ENCODE data around the gene SCO1. TPM values are rescaled to one million over a fixed set of nuclear protein-coding genes. Genes with fewer than 3 reads are reported as not detected.
A peak's percentile ranks its signal among the peaks of the same experiment; 100 is the strongest.
"Not testable (repeated sequence)": the region's sequence is repeated elsewhere in the genome, so short reads cannot be mapped to it uniquely, and the experiment has no call there.

The SCO1 gene
- polyA plus RNA-seq, 3 donors, result 5.0 to 14.6 (median 11.6) TPM

DNA sequence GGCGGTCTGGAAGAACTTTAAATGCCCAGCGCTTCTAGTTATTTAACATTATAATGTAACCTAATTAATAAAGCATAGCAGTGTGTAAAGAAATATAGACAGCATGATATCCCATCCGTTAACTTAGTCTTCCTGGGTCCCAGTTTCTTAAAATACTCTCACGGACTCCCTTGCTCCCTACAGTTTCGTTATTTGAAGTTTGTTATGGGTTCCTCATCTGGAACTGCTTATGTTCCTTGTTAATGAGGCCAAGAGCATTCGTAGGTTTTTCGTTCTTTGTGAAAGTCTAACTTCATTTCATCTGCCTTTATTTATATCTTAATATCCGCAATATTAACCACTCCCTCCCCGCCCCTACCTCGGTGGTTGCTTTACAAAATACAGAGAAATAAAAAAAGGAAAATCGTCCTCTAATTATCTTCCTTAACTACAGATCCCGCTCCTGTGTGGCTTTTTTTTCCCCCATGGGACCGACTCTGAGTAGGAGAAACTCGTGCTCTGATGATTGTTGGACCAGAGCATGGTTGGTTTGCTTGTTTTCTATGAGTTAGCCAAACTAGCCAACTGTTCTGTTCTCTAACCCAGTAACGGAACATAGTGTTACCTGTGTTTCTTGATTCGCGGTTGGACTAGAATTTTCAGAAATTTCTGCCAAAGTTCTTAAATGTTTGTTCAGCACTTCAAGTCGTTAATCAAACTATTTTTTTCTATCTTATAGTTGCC is 924 bp upstream of the SCO1 start:
- H3K4me2 ChIP-seq (replicated peaks; ENCODE audit: extremely low read depth, low read length, poor library complexity, severe bottlenecking), result peak overlapping the region; percentile 89
- peak in 2 of 3 donors; percentile 25 to 28 for DNase-seq
- H2AFZ ChIP-seq (ENCODE audit: insufficient read depth, low read depth, low read length, poor library complexity, severe bottlenecking), result peak overlapping the region; percentile 99
- intact Hi-C loops (cut with micrococcal nuclease), result no loop called here
- H3K9ac ChIP-seq (ENCODE audit: insufficient read depth, low read length, poor library complexity, severe bottlenecking), result peak overlapping the region; percentile 96
- H3K4me1 ChIP-seq (ENCODE audit: control insufficient read depth in 1 of 2, insufficient read depth in 2 of 2, low read length in 2 of 2), result peaks cover 22% of the 10 kb centered on the region in 2 donors
- peak overlapping the region; percentile 81 to 93 (median 88) for H3K4me3 ChIP-seq (replicated peaks in 1 of 3; ENCODE audit: low read depth in 2 of 3, low read length in 3 of 3)
- H3K79me2 ChIP-seq (ENCODE audit: insufficient read depth, low read length), result peaks cover 80% of the 10 kb centered on the region
- H3K9me3 Mint-ChIP-seq, result no peaks in the 10 kb centered on the region
- peaks cover 18 to 20% of the 10 kb centered on the region in 2 donors for H3K36me3 Mint-ChIP-seq
- peak overlapping the region; percentile 93 to 96 for H3K4me3 Mint-ChIP-seq
- no peaks in the 10 kb centered on the region for H3K9me3 ChIP-seq (replicated peaks in 1 of 2; ENCODE audit: control insufficient read depth in 1 of 2, insufficient read depth in 1 of 2, low read length in 2 of 2)
- peaks cover 33% of the 10 kb centered on the region for H3K4me1 Mint-ChIP-seq
- H3K36me3 ChIP-seq (replicated peaks in 1 of 2; ENCODE audit: control insufficient read depth in 1 of 2, insufficient read depth in 2 of 2, low read length in 2 of 2), result peaks cover 18 to 23% of the 10 kb centered on the region in 2 donors
- no peak for TF ChIP-seq CTCF (IDR thresholded peaks at IDR 0.05)
- peaks cover 0 to 2% (median 0%) of the 10 kb centered on the region in 3 donors for H3K27me3 Mint-ChIP-seq (ENCODE audit: low read depth in 3 of 3)
- peak overlapping the region; percentile 88 to 96 (median 96) for H3K27ac Mint-ChIP-seq
- H3K27ac ChIP-seq (ENCODE audit: low read depth in 1 of 2, low read length in 2 of 2), result peak overlapping the region; percentile 94
- peaks cover 11% of the 10 kb centered on the region for H4K20me1 ChIP-seq (ENCODE audit: insufficient read depth, low read length)
- H3K27me3 ChIP-seq (ENCODE audit: control insufficient read depth in 2 of 2, insufficient read depth in 2 of 2, low read length in 2 of 2), result no peaks in the 10 kb centered on the region
- 0% methylated on average over 1 of the region's 18 CpGs for WGBS (ENCODE audit: insufficient coverage)

- Mint-ChIP-seq H3K27ac (peak overlapping the region in 5 of 7 donors; percentile 50 to 92 (median 88)), H3K4me3 (peak overlapping the region; percentile 93 to 96), H3K4me1 (peaks cover 20% of the 10 kb centered on the region), H3K36me3 (peaks cover 41 to 44% of the 10 kb centered on the region in 2 donors)
- Histone ChIP-seq H3K4me3 (replicated peaks in 1 of 3; ENCODE audit: low read depth in 2 of 3, low read length in 3 of 3) (peak overlapping the region in 1 of 3 experiments; percentile 93), H3K4me1 (ENCODE audit: control insufficient read depth in 1 of 2, insufficient read depth in 2 of 2, low read length in 2 of 2) (peaks cover 18 to 22% of the 10 kb centered on the region in 2 donors), H4K20me1 (ENCODE audit: insufficient read depth, low read length) (peaks cover 10% of the 10 kb centered on the region), H3K79me2 (ENCODE audit: insufficient read depth, low read length) (peaks cover 75% of the 10 kb centered on the region), H3K4me2 (replicated peaks; ENCODE audit: extremely low read depth, low read length, poor library complexity, severe bottlenecking) (peak overlapping the region; percentile 89), H3K27ac (ENCODE audit: low read depth in 1 of 2, low read length in 2 of 2) (peak overlapping the region in 1 of 2 donors; percentile 94), H3K36me3 (replicated peaks in 1 of 2; ENCODE audit: control insufficient read depth in 1 of 2, insufficient read depth in 2 of 2, low read length in 2 of 2) (peaks cover 41 to 46% of the 10 kb centered on the region in 2 donors)
- H3K9me3 ChIP-seq (replicated peaks in 1 of 2; ENCODE audit: control insufficient read depth in 1 of 2, insufficient read depth in 1 of 2, low read length in 2 of 2); intact Hi-C loops (cut with micrococcal nuclease); H3K27me3 Mint-ChIP-seq (ENCODE audit: low read depth in 3 of 3); H3K9me3 Mint-ChIP-seq; H3K9ac ChIP-seq (ENCODE audit: insufficient read depth, low read length, poor library complexity, severe bottlenecking); H2AFZ ChIP-seq (ENCODE audit: insufficient read depth, low read depth, low read length, poor library complexity, severe bottlenecking); DNase-seq; H3K27me3 ChIP-seq (ENCODE audit: control insufficient read depth in 2 of 2, insufficient read depth in 2 of 2, low read length in 2 of 2): not testable (repeated sequence)
- 87% methylated on average over 11 of the region's 17 CpGs for WGBS (ENCODE audit: insufficient coverage)
These were observed 1.4 kb downstream of the SCO1 start for GRCh38 chr17:10695875-10696407.
